GM21447 (cell line): ENCODE results near the gene C5AR2.
"Not testable (repeated sequence)": the region's sequence is repeated elsewhere in the genome, so short reads cannot be mapped to it uniquely, and the experiment has no call there.

ENCODE experiments used
- ATAC-seq: cut with Tn5 transposase; IDR thresholded peaks from one replicate; pipeline ENCODE4 v1.9.1; 2021; ENCODE audit not compliant: unreplicated experiment

The C5AR2 gene

GRCh38 chr19:47358936-47359335, 27.0 kb downstream of the C5AR2 start:
- no peak for ATAC-seq

DNA sequence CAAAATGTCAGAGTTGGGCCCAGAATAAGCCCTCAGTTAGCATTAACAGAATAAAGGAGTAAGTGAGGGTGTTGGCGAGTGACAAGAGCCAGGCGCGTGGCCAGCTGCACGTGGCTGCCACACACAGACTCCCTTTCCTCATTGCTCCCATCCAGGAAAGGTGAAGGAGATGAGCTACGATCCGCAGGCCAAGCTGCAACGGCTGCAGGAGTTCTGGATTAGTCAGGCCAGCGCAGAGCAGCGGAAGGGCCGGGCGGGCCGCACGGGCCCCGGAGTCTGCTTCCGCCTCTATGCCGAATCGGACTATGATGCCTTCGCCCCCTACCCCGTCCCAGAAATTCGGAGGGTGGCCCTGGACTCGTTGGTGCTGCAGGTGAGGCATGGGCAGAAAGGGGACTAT, 30.3 kb downstream of the C5AR2 start:
- no peak for ATAC-seq

DNA sequence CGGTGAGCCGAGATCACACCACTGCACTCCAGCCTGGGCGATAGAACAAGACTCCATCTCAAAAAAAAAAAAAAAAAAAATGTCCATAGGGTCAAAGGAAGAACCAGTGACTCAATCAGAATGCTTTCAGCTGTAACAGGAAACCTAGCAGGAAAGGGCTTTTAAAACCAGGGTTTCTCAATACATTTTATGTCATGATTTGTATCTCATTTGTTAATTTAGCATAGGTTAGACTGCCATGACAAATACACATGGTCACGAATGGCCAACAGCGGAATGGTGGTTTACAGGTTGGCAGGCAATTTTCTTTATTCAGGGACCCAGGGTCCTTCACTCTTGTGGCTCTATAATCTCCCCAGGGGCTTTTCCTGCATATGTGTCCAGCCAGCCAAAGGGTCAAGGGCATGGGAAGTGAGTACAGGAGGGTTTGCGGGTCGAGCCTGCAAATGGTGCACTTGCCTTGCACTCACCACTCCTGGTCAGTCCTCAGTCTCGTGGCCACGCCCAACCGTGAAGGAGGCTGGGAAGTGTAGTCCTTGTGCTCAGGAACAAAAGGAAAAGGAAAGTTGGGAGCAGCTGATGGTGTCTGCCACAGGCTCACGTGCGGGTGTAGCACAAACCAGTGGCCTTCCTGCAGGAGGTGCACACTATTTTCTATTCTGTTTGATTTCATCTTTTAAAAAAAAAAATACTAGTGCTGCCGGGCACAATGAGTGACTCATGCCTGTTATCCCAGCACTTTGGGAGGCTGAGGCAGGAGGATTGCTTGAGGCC, 32.0 kb downstream of the C5AR2 start:
- ATAC-seq: no peak

- not testable (repeated sequence) for ATAC-seq
Observed at GRCh38 chr19:47365455-47365854, 33.5 kb downstream of the C5AR2 start.

DNA sequence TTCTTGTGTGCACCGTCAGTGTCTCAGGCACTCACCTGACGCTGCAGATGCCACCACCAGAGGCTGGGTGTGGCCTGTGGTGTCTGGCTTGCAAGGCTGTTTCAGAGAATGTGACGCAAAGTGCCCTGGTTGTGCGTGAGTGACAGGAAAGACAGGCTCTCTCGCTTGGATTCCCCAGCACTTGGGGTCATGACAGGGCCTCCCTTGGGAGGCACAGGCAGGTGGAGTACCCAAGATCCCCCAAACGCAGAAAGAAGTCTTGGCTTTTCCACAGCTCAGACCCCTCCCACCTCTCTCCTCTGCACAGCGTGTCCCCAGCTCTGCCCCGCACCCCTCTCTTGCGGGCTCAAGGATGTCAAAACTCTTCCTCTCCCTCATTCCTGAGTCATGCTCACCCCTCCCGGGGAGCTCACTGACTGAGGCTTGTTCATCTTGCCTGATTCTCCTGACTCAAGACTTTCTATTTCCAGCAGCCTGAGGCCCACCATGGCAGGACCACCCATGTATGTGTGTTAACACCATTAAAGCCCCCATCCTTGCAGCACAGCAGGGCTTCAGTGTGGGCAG, 38.2 kb downstream of the C5AR2 start:
- ATAC-seq: no peak

- no peak for ATAC-seq
Observed at GRCh38 chr19:47371261-47371660, 39.3 kb downstream of the C5AR2 start.

DNA sequence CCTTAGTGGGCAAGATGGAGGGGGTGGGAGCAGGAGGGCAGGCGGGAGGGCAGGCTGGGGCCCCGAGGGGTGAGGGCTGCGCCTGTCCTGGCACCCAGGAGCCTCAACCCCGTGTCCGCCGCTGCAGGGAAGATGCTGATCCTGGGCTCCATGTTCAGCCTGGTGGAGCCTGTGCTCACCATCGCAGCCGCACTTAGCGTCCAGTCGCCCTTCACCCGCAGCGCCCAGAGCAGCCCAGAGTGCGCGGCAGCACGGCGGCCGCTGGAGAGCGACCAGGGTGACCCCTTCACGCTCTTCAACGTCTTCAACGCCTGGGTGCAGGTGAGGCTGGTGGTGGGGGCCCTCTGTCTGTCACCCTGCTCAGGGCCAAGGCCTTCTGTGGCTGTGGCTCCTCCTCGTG, 40.6 kb downstream of the C5AR2 start:
- no peak for ATAC-seq

GRCh38 chr19:47373246-47374240, 41.6 kb downstream of the C5AR2 start:
- no peak for ATAC-seq

- ATAC-seq: no peak
Observed at GRCh38 chr19:47374876-47375693, 43.1 kb downstream of the C5AR2 start.

DNA sequence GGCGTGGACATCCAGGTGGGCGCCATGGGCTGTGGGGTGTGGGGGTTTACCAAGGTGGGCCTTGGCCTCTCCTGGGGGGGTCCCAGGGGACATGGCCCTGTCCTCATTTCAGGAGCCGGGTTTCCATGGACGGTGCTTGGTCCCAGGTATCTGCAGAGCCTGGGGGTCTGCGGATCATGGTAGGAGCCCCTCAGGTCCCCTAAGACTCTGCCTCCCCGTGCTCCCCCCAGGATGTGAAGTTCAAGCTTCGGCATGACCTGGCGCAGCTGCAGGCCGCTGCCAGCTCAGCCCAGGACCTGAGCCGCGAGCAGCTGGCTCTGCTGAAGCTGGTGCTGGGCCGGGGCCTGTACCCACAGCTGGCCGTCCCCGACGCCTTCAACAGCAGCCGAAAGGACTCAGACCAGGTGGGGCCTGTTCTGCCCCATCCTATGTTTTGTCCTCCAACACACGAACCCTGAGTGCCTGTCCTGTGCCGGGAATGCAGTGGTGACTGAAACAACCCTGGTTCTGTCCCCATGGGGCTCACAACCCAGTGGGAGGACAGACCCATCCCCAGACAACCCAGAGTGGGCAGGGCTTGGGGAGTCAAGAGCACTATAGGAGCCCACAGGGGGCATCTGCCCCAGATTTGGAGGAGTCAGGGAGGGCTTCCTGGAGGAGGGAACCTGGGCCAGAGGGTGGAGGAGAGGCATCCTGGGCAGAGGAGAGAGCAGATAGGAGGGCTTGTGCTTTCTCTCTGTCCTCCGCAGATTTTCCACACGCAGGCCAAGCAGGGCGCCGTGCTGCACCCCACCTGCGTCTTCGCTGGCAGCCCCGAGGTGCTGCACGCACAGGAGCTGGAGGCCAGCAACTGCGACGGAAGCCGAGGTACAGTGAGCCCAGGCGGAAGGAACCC, 44.0 kb downstream of the C5AR2 start:
- no peak for ATAC-seq

GRCh38 chr19:47376589-47377144, 44.7 kb downstream of the C5AR2 start:
- no peak for ATAC-seq

DNA sequence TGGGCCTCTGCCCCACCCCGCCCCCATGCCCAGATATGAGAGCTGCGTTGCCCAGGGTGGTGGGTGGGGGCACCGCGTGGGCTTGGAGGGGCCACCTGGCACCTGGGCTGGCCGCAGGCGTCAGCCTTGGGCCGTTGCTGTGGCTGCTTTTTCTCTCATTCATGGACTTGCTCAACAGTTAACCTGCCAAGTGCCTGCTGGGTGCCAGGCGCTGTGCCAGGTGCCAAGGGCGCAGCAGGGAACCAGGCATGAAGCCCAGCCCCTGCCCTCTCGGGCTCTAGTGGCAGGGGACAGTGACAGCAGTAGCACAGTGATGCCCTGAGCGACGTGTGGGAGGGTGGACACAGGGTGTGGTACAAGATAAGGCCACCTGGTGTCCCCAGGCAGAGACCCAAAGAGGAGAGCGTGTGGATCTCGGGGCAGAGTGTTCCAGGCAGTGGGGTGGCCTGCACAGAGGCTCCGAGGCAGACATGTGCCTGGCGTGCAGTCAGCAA, 45.3 kb downstream of the C5AR2 start:
- ATAC-seq: no peak

- ATAC-seq: no peak
Observed at GRCh38 chr19:47377801-47378200, 45.8 kb downstream of the C5AR2 start.

DNA sequence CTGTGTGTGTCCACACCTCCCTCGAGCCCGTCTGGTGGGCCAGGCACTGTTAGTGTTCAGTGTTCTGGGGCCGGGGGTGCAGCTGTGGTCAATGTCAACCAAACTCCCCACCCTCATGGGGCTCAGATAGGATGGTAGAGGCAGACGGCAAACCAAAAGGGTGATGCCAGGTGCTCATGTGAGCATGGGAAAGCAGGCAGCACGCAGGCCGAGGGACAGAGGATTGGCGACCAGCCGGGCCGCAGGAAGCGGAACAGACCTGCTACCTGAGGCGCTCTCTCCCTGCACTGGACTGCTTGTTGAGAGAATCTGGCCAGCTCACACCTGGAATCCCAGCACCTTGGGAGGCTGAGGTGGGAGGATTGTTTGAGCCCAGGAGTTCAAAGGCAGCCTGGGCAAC, 46.3 kb downstream of the C5AR2 start:
- no peak for ATAC-seq

DNA sequence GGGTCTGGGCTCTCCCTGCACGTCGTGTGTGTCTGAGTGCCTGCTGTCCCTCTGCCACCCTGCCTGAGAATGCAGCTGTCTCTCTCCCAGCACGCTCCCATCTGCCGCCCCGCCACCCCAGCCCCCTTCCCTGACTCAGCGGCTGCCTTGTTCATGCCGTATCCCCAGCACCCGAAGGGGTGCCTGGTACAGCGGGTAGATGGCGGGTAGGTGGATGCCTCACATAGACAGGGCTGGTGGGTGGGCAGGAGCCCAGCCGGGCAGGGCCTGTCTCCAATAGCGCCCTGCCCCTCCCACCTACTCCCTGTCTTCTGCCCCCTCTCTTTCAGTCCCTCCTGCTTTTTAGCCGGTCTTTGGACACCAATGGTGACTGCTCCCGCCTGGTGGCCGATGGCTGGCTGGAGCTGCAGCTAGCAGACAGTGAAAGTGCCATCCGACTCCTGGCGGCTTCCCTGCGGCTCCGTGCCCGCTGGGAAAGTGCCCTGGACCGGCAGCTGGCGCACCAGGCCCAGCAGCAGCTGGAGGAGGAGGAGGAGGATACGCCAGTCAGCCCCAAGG, 47.5 kb downstream of the C5AR2 start:
- no peak for ATAC-seq

- no peak for ATAC-seq
Observed at GRCh38 chr19:47380559-47380958, 48.6 kb downstream of the C5AR2 start.

DNA sequence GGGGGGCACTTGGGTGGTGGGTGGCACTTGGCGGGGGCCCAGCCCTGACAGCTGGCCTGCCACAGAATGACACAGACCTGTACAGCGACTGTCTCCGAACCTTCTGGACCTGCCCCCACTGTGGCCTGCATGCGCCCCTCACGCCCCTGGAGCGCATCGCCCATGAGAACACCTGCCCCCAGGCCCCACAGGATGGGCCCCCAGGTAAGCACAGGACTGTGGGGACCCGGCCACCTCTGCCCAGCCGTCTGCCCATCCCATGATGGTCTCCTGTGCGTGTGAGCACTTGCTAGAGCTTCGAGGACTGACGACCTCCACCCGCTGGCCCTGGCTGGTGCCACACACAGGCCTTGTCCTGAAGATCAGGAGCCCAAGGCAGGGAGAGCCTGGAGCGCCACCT, 49.1 kb downstream of the C5AR2 start:
- ATAC-seq: no peak

DNA sequence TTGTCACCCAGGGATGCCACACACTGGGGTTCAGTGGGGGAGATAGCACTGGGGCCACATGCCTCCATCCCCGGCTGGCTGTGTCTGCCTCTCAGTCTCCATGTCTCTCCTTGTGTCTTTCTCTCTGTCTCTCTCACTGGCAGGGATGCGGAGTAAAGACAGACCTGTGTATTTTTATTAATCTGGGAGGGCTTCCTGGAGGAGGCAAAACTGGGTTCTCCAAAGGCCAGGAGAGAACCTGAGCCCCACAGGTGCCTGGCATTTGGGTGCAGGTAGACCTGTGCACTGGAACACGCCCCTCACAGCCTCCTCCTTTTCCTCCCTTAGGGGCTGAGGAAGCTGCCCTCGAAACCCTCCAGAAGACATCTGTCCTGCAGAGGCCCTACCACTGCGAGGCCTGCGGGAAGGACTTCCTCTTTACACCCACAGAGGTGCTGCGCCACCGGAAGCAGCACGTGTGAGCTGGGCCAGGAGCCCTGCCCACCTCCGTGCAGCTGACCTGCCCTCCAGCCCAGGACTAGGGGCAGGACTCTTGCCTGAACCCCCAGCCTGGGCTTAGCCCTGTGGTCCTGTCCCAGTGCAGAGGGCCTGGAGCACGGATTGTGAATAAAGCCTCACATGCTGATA, 49.8 kb downstream of the C5AR2 start:
- no peak for ATAC-seq

GRCh38 chr19:47383890-47384289, 51.9 kb downstream of the C5AR2 start:
- ATAC-seq: not testable (repeated sequence)
